ENCODE measurements around the gene FBLN1. TPM values are rescaled to one million over a fixed set of nuclear protein-coding genes. Genes with fewer than 3 reads are reported as not detected.

The FBLN1 gene
- polyA plus RNA-seq, 1 of the 3 experiments (the other 2 are of a cell fraction), result 147 TPM

- H2AFZ ChIP-seq (ENCODE audit: low read depth), result no peak overlapping the region
- H4K20me1 ChIP-seq (ENCODE audit: insufficient read depth), result no peaks in the 10 kb centered on the region
- no peak overlapping the region for H3K4me3 ChIP-seq (ENCODE audit: low read depth in 2 of 2, low read length in 1 of 2)
- peaks cover 3 to 34% of the 10 kb centered on the region in 2 experiments; a peak in 2 of 4 replicates for H3K4me1 ChIP-seq (ENCODE audit: control insufficient read depth in 1 of 2, insufficient read depth in 2 of 2, low read depth in 1 of 2, low read length in 1 of 2)
- ChIA-PET POLR2A (interaction anchor here (1.2 kb wide), 1 partner anchor 25 kb away, joined by 3 read pairs; no protein-coding TSS in a partner anchor), CTCF (interaction anchor here (0.8 kb wide), 1 partner anchor 27 kb away, joined by 3 read pairs; the partner anchor contains the start of gene FBLN1)
- TF ChIP-seq GATA2 (CRISPR knock-in tag; IDR thresholded peaks at IDR 0.05) (peak; percentile 66), CHD2 (IDR thresholded peaks at IDR 0.05; ENCODE audit: low read length, partially characterized antibody) (peak; percentile 17), RCOR1 (IDR thresholded peaks at IDR 0.05; ENCODE audit: low read length) (0 out of 2 replicates have a peak, but pooled peaks have one; percentile 23), USF2 (IDR thresholded peaks at IDR 0.05; ENCODE audit: borderline replicate concordance, low read depth, low read length) (no peak), EP300 (IDR thresholded peaks at IDR 0.05; ENCODE audit: borderline replicate concordance in 1 of 2, low read depth in 1 of 2, low read length in 1 of 2) (peak in 1 of 2 experiments; percentile 31; a peak in 1 of 4 replicates)
- WGBS (ENCODE audit: low lambda C conversion rate), result 85% methylated on average over 11 of the region's 11 CpGs
- no peaks in the 10 kb centered on the region for H3K9me2 ChIP-seq
- peak overlapping the region in 1 of 2 experiments; percentile 82; a peak in 2 of 4 replicates for H3K27ac ChIP-seq (ENCODE audit: low read depth in 2 of 2, low read length in 1 of 2)
- no peak overlapping the region for H3K4me2 ChIP-seq
- H3K36me3 ChIP-seq (replicated peaks in 1 of 2; ENCODE audit: control insufficient read depth in 1 of 2, insufficient read depth in 2 of 2, low read length in 1 of 2), result peaks cover 8 to 29% of the 10 kb centered on the region in 2 experiments
- no peaks in the 10 kb centered on the region for H3K9me3 ChIP-seq
- H3F3A ChIP-seq (replicated peaks; ENCODE audit: insufficient read depth), result peaks cover 6% of the 10 kb centered on the region
- H3K79me2 ChIP-seq (ENCODE audit: insufficient read depth), result no peaks in the 10 kb centered on the region
- peak; percentile 74 for DNase-seq
- no peak overlapping the region for H3K9ac ChIP-seq
- no peaks in the 10 kb centered on the region for H3K27me3 ChIP-seq (ENCODE audit: insufficient read depth)
Observed at GRCh38 chr22:45529971-45530575, 27.4 kb downstream of the FBLN1 start.

GRCh38 chr22:45531441-45532234 is 29.0 kb downstream of the FBLN1 start:
- no peak overlapping the region for H3K4me3 ChIP-seq (ENCODE audit: low read depth in 2 of 2, low read length in 1 of 2)
- 81% methylated on average over 8 of the region's 9 CpGs for WGBS (ENCODE audit: low lambda C conversion rate)
- no peaks in the 10 kb centered on the region for H3K27me3 ChIP-seq (ENCODE audit: insufficient read depth)
- H3K4me1 ChIP-seq (ENCODE audit: control insufficient read depth in 1 of 2, insufficient read depth in 2 of 2, low read depth in 1 of 2, low read length in 1 of 2), result peaks cover 4 to 34% of the 10 kb centered on the region in 2 experiments; a peak in 2 of 4 replicates
- peak overlapping the region in 1 of 2 experiments; percentile 68; a peak in 2 of 4 replicates for H3K27ac ChIP-seq (ENCODE audit: low read depth in 2 of 2, low read length in 1 of 2)
- peaks cover 8% of the 10 kb centered on the region for H3F3A ChIP-seq (replicated peaks; ENCODE audit: insufficient read depth)
- no peaks in the 10 kb centered on the region for H3K79me2 ChIP-seq (ENCODE audit: insufficient read depth)
- H2AFZ ChIP-seq (ENCODE audit: low read depth), result no peak overlapping the region
- DNase-seq, result peak; percentile 71
- H3K9me2 ChIP-seq, result no peaks in the 10 kb centered on the region
- CTCF ChIA-PET, result interaction anchor here (0.7 to 5.1 kb wide), 6 partner anchors 18 to 95 kb away, joined by 3 to 21 read pairs (median 4); no protein-coding TSS in a partner anchor
- TF ChIP-seq GATA2 (CRISPR knock-in tag; IDR thresholded peaks at IDR 0.05) (no peak), IRF3 (IDR thresholded peaks at IDR 0.05; ENCODE audit: low read depth, low read length) (no peak), FOSL2 (IDR thresholded peaks at IDR 0.05; ENCODE audit: borderline replicate concordance, low read depth) (no peak), USF2 (IDR thresholded peaks at IDR 0.05; ENCODE audit: borderline replicate concordance, low read depth, low read length) (no peak), TCF12 (IDR thresholded peaks at IDR 0.05) (no peak), MXI1 (IDR thresholded peaks at IDR 0.05; ENCODE audit: low read depth, low read length) (no peak), GABPA (IDR thresholded peaks at IDR 0.05; ENCODE audit: low read depth) (no peak), POLR2AphosphoS5 (IDR thresholded peaks at IDR 0.05; ENCODE audit: low read depth, low read length) (no peak), TEAD4 (IDR thresholded peaks at IDR 0.05; ENCODE audit: borderline replicate concordance, insufficient read depth) (no peak), NFIC (IDR thresholded peaks at IDR 0.05; ENCODE audit: borderline replicate concordance) (no peak), ZBTB33 (IDR thresholded peaks at IDR 0.05; ENCODE audit: borderline replicate concordance, low read depth) (no peak), RCOR1 (IDR thresholded peaks at IDR 0.05; ENCODE audit: low read length) (no peak), FOXJ3 (CRISPR knock-in tag; IDR thresholded peaks at IDR 0.05) (no peak), ELF1 (IDR thresholded peaks at IDR 0.05) (no peak), SMC3 (IDR thresholded peaks at IDR 0.05; ENCODE audit: low read depth, low read length) (no peak), EP300 (IDR thresholded peaks at IDR 0.05; ENCODE audit: borderline replicate concordance in 1 of 2, low read depth in 1 of 2, low read length in 1 of 2) (no peak), RAD21 (IDR thresholded peaks at IDR 0.05; ENCODE audit: low read length) (no peak), RFX5 (IDR thresholded peaks at IDR 0.05; ENCODE audit: low read length) (no peak)
- H3K4me2 ChIP-seq, result no peak overlapping the region
- no peaks in the 10 kb centered on the region for H4K20me1 ChIP-seq (ENCODE audit: insufficient read depth)
- no peaks in the 10 kb centered on the region for H3K9me3 ChIP-seq
- POLR2A ChIA-PET, result no interaction called here
- H3K9ac ChIP-seq, result no peak overlapping the region
- H3K36me3 ChIP-seq (replicated peaks in 1 of 2; ENCODE audit: control insufficient read depth in 1 of 2, insufficient read depth in 2 of 2, low read length in 1 of 2), result peaks cover 8 to 25% of the 10 kb centered on the region in 2 experiments
